HG03432 (cell line): ENCODE data around the gene PPP2CA.
A peak's percentile ranks its signal among the peaks of the same experiment; 100 is the strongest.
"Not testable (repeated sequence)": the region's sequence is repeated elsewhere in the genome, so short reads cannot be mapped to it uniquely, and the experiment has no call there.

Experiments
- ATAC-seq: cut with Tn5 transposase; IDR thresholded peaks from one replicate; pipeline ENCODE4 v1.9.1; 2021; ENCODE audit warnings: mild to moderate bottlenecking, moderate library complexity; ENCODE audit not compliant: unreplicated experiment

Gene PPP2CA

GRCh38 chr5:134225780-134226440 is at the start of gene PPP2CA:
Gene PPP2CA (minus strand): TSS chr5:134226073. CDS start chr5:134225861, 212 bp downstream.
- ATAC-seq, result peak; percentile 86

GRCh38 chr5:134273642-134274395 is 47.9 kb upstream of the PPP2CA start:
- no peak for ATAC-seq

GRCh38 chr5:134271059-134271458 is 45.2 kb upstream of the PPP2CA start:
- ATAC-seq, result no peak

- no peak for ATAC-seq
Measured at GRCh38 chr5:134268919-134269318, 43.0 kb upstream of the PPP2CA start.

GRCh38 chr5:134268019-134268601 is 42.2 kb upstream of the PPP2CA start:
- no peak for ATAC-seq

GRCh38 chr5:134267366-134268018 is 41.6 kb upstream of the PPP2CA start:
- no peak for ATAC-seq

GRCh38 chr5:134263801-134264200 is 37.9 kb upstream of the PPP2CA start:
- no peak for ATAC-seq

GRCh38 chr5:134262629-134263028 is 36.8 kb upstream of the PPP2CA start:
- not testable (repeated sequence) for ATAC-seq

GRCh38 chr5:134258896-134259295 is 33.0 kb upstream of the PPP2CA start:
- no peak for ATAC-seq

GRCh38 chr5:134257176-134257575 is 31.3 kb upstream of the PPP2CA start:
- ATAC-seq, result no peak

- no peak for ATAC-seq
Measured at GRCh38 chr5:134255418-134256150, 29.7 kb upstream of the PPP2CA start.

GRCh38 chr5:134253368-134254153 is 27.7 kb upstream of the PPP2CA start:
- ATAC-seq, result not testable (repeated sequence)

GRCh38 chr5:134252671-134253070 is 26.8 kb upstream of the PPP2CA start:
- no peak for ATAC-seq

- no peak for ATAC-seq
Measured at GRCh38 chr5:134250949-134251348, 25.1 kb upstream of the PPP2CA start.

- no peak for ATAC-seq
Measured at GRCh38 chr5:134249469-134250379, 23.9 kb upstream of the PPP2CA start.

GRCh38 chr5:134248256-134248655 is 22.4 kb upstream of the PPP2CA start:
- no peak for ATAC-seq

GRCh38 chr5:134247428-134248224 is 21.8 kb upstream of the PPP2CA start:
- no peak for ATAC-seq

GRCh38 chr5:134246771-134247427 is 21.0 kb upstream of the PPP2CA start:
- no peak for ATAC-seq
